ENCODE results near the gene SCRN1. TPM values are rescaled to one million over a fixed set of nuclear protein-coding genes. Genes with fewer than 3 reads are reported as not detected.

SCRN1 gene, protein sequence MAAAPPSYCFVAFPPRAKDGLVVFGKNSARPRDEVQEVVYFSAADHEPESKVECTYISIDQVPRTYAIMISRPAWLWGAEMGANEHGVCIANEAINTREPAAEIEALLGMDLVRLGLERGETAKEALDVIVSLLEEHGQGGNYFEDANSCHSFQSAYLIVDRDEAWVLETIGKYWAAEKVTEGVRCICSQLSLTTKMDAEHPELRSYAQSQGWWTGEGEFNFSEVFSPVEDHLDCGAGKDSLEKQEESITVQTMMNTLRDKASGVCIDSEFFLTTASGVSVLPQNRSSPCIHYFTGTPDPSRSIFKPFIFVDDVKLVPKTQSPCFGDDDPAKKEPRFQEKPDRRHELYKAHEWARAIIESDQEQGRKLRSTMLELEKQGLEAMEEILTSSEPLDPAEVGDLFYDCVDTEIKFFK
- total RNA-seq: 1 to 10 TPM; 8.2 to 9.2 TPM

GRCh38 chr7:29989257-29989995, at the start of gene SCRN1:
TSS of gene SCRN1 (minus strand) at chr7:29989801. CDS start at chr7:29969067, 20,734 bp downstream.
- Mint-ChIP-seq H3K36me3 (peaks cover 6% of the 10 kb centered on the region), H3K4me3 (peak within 1 kb of the TSS; percentile 82), H3K4me1 (peaks cover 19% of the 10 kb centered on the region), H3K9me3 (peaks cover 5% of the 10 kb centered on the region), H3K27ac (peak within 1 kb of the TSS; percentile 77), H3K27me3 (peaks cover 44% of the 10 kb centered on the region)
- DNase-seq: peak; percentile 40

- no peaks in the 10 kb centered on the region for H3K36me3 Mint-ChIP-seq
- H3K9me3 Mint-ChIP-seq: no peaks in the 10 kb centered on the region
- H3K4me1 Mint-ChIP-seq: peaks cover 7% of the 10 kb centered on the region
- H3K27ac Mint-ChIP-seq: no peak overlapping the region
- H3K4me3 Mint-ChIP-seq: no peak overlapping the region
- no peak for DNase-seq
- no peaks in the 10 kb centered on the region for H3K27me3 Mint-ChIP-seq
Measured at GRCh38 chr7:30038196-30038980, 48.8 kb upstream of the SCRN1 start.

DNA sequence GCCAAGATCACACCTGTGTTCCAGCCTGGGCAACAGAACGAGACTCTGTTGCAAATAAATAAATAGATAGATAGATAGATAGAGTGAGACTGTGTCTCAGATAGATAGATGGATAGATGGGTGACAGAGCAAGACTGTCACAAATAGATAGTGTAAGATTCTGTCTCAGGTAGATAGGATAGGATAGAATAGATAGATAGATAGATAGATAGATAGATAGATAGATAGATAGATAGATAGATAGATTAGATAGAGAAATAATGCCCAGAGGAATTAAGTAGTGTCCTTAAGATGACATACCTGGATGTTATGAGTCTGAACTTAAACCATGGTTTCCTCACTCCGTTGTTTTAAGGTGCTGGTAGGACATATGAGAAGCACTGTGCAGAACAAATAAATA, 46.6 kb upstream of the SCRN1 start:
- no peaks in the 10 kb centered on the region for H3K36me3 Mint-ChIP-seq
- no peak for DNase-seq
- no peaks in the 10 kb centered on the region for H3K9me3 Mint-ChIP-seq
- no peaks in the 10 kb centered on the region for H3K27me3 Mint-ChIP-seq
- peaks cover 7% of the 10 kb centered on the region for H3K4me1 Mint-ChIP-seq
- no peak overlapping the region for H3K27ac Mint-ChIP-seq
- no peak overlapping the region for H3K4me3 Mint-ChIP-seq

DNA sequence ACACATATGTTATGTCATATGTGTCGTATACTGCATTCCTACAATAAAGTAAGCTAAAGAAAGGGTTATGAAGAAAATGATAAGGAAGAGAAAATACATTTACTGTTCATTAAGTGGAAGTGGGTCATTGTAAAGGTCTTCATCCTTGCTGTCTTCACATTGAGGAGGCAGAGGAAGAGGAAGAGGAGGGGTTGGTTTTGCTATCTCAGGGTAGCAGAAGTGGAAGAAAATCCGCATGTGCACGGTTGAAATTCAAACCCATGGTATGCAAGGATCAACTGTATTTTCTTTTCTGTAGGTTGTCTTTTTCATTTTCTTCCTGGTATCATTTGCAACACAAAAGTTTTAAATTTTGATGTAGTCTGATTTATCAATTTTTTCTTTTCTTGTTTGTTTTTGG, 44.9 kb upstream of the SCRN1 start:
- peaks cover under 1% of the 10 kb centered on the region for H3K4me1 Mint-ChIP-seq
- no peak overlapping the region for H3K4me3 Mint-ChIP-seq
- H3K27ac Mint-ChIP-seq: no peak overlapping the region
- no peaks in the 10 kb centered on the region for H3K9me3 Mint-ChIP-seq
- H3K27me3 Mint-ChIP-seq: no peaks in the 10 kb centered on the region
- no peak for DNase-seq
- no peaks in the 10 kb centered on the region for H3K36me3 Mint-ChIP-seq

DNA sequence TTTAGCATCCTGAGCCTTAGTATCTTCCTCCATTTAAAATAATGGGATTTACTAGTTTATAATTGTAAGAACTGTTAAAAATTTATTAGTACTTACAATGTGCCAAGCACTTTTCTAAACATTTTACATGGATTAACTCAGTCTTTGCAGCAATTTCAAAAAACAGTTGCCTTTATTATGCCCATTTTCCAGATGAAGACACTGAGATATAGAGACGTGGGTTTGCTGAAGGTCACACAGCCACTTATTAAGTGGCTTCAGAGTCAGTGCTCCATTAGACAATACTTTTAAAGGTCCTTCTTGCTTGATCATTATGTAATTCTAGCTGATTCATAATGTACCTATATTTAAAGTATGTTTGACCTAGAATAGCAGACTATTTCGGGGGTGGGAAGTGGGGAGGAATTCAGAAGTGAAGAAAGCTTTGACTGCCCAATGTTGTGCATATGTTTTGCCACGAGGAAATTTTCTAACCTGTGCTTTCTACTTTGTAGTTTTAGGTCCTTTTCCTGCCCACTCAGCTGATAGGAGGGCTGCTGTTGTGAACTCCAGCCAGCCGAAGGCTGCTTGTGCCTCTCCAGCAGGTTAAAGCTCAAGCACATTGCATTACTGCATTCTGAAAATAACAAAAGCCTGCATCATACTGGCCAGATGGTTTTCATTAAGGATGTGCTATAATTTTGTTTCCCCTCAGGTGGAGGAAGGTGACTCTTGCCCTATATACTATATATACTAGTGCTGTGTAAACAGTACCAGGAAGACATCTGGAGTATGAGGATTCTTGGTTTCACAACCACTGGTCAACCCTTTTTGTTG, 42.9 kb upstream of the SCRN1 start:
- Mint-ChIP-seq H3K4me1 (peaks cover 4% of the 10 kb centered on the region), H3K9me3 (no peaks in the 10 kb centered on the region), H3K4me3 (no peak overlapping the region), H3K27me3 (no peaks in the 10 kb centered on the region), H3K36me3 (no peaks in the 10 kb centered on the region), H3K27ac (no peak overlapping the region)
- no peak for DNase-seq

- no peak overlapping the region for H3K27ac Mint-ChIP-seq
- no peaks in the 10 kb centered on the region for H3K9me3 Mint-ChIP-seq
- no peaks in the 10 kb centered on the region for H3K27me3 Mint-ChIP-seq
- DNase-seq: no peak
- peaks cover 6% of the 10 kb centered on the region for H3K36me3 Mint-ChIP-seq
- peaks cover 16% of the 10 kb centered on the region for H3K4me1 Mint-ChIP-seq
- H3K4me3 Mint-ChIP-seq: no peak overlapping the region
Measured at GRCh38 chr7:30029696-30030095, 40.1 kb upstream of the SCRN1 start.

- H3K36me3 Mint-ChIP-seq: peaks cover 6% of the 10 kb centered on the region
- H3K27ac Mint-ChIP-seq: peak overlapping the region; percentile 55
- no peak for DNase-seq
- H3K4me3 Mint-ChIP-seq: no peak overlapping the region
- no peaks in the 10 kb centered on the region for H3K9me3 Mint-ChIP-seq
- H3K27me3 Mint-ChIP-seq: no peaks in the 10 kb centered on the region
- peaks cover 21% of the 10 kb centered on the region for H3K4me1 Mint-ChIP-seq
Measured at GRCh38 chr7:30028749-30029635, 39.4 kb upstream of the SCRN1 start.

GRCh38 chr7:30028216-30028748, 38.7 kb upstream of the SCRN1 start, which contains the start of gene PLEKHA8:
TSS of gene PLEKHA8 (plus strand) at chr7:30028412. CDS start at chr7:30028763, 351 bp downstream.
- Mint-ChIP-seq H3K4me1 (peaks cover 24% of the 10 kb centered on the region), H3K27me3 (no peaks in the 10 kb centered on the region), H3K4me3 (no peak within 1 kb of the TSS), H3K9me3 (no peaks in the 10 kb centered on the region), H3K27ac (peak within 1 kb of the TSS; percentile 89), H3K36me3 (peaks cover 6% of the 10 kb centered on the region)
- DNase-seq: peak; percentile 91

DNA sequence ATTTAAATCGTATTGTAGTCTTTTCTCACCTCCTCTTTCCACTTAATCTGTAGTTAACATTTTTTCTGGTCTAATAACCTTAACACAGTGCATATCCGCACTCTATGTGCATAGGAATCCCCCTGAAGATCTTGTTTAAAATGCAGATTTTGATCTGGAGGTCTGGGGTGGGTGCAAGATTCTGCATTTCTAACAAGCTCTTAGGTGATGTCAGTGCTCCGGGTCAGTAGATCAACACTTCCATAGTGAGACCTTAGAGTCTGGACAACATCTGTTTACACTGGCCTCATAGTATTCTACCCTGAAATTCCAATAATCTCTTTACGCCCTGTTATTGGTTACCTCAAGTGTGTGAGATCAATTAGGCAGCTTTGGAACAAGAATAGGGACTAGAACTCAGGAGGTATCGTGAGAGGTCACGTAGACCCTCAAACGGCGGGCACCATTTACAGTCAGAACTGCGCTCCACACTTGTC, 38.2 kb upstream of the SCRN1 start:
- Mint-ChIP-seq H3K27me3 (no peaks in the 10 kb centered on the region), H3K4me3 (no peak overlapping the region), H3K9me3 (no peaks in the 10 kb centered on the region), H3K36me3 (peaks cover 6% of the 10 kb centered on the region), H3K4me1 (peaks cover 24% of the 10 kb centered on the region), H3K27ac (peak overlapping the region; percentile 89)
- no peak for DNase-seq

DNA sequence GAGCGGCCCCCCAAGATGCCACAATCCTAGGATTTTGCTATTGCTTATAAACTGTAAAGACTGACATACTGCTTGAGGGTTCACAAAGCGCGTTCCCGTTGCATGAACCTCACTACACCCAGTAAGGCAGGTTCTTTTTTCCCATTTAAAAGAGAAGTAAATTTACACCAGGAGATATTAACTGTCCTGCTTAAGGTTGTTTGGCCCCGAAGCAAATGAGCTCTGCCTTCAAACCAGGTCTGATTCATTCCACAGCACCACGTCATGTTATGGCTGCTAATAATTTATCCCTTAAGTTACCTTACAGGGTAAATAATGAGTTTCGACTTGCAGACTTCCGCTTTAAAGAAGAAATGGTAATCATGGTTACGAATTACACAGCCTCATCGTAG, 37.5 kb upstream of the SCRN1 start:
- no peak overlapping the region for H3K4me3 Mint-ChIP-seq
- peak; percentile 21 for DNase-seq
- no peaks in the 10 kb centered on the region for H3K27me3 Mint-ChIP-seq
- H3K27ac Mint-ChIP-seq: peak overlapping the region; percentile 89
- peaks cover 26% of the 10 kb centered on the region for H3K4me1 Mint-ChIP-seq
- peaks cover 6% of the 10 kb centered on the region for H3K36me3 Mint-ChIP-seq
- H3K9me3 Mint-ChIP-seq: no peaks in the 10 kb centered on the region

GRCh38 chr7:30026229-30027064, 36.8 kb upstream of the SCRN1 start, which contains the start of gene FKBP14:
TSS of gene FKBP14 (minus strand) at chr7:30026702. CDS start at chr7:30026508, 194 bp downstream.
- H3K4me1 Mint-ChIP-seq: peaks cover 29% of the 10 kb centered on the region
- no peaks in the 10 kb centered on the region for H3K27me3 Mint-ChIP-seq
- H3K4me3 Mint-ChIP-seq: no peak within 1 kb of the TSS
- DNase-seq: peak; percentile 90
- H3K9me3 Mint-ChIP-seq: no peaks in the 10 kb centered on the region
- peaks cover 6% of the 10 kb centered on the region for H3K36me3 Mint-ChIP-seq
- peak within 1 kb of the TSS; percentile 89 for H3K27ac Mint-ChIP-seq

GRCh38 chr7:30023524-30023923, 33.9 kb upstream of the SCRN1 start:
- H3K4me1 Mint-ChIP-seq: peaks cover 39% of the 10 kb centered on the region
- H3K27me3 Mint-ChIP-seq: no peaks in the 10 kb centered on the region
- H3K9me3 Mint-ChIP-seq: no peaks in the 10 kb centered on the region
- no peak overlapping the region for H3K4me3 Mint-ChIP-seq
- DNase-seq: no peak
- H3K27ac Mint-ChIP-seq: no peak overlapping the region
- H3K36me3 Mint-ChIP-seq: peaks cover 8% of the 10 kb centered on the region

Measured in activated naive CD8-positive, alpha-beta T cell treated with anti-CD3 and anti-CD28 coated beads for 36 hours (primary cell).